Colonic mucosa (tissue), 4 donors: Measurements from ENCODE around the gene MACROD1. TPM values are rescaled to one million over a fixed set of nuclear protein-coding genes. Genes with fewer than 3 reads are reported as not detected.

Source experiments
- DNase-seq: peaks from one replicate; pipeline ENCODE4 v3.0.0-alpha.2; 2020
- H3K27ac ChIP-seq: fragments of 200-600 bp; one replicate; pipeline ENCODE4 v1.8.0; 2021
- H3K27me3 ChIP-seq: fragments of 200-600 bp; one replicate; pipeline ENCODE4 v1.8.0; 2021
- H3K36me3 ChIP-seq: fragments of 200-600 bp; one replicate; pipeline ENCODE4 v1.8.0; 2021
- H3K4me1 ChIP-seq: fragments of 200-600 bp; one replicate; pipeline ENCODE4 v1.8.0; 2021; ENCODE audit warnings: mild to moderate bottlenecking
- H3K4me3 ChIP-seq: fragments of 200-600 bp; one replicate; pipeline ENCODE4 v1.8.0; 2021
- H3K9ac ChIP-seq, 2 donors: one replicate each; pipeline ENCODE4 v1.7.0; 2013; ENCODE audit warnings: control low read depth in 2 of 2, low read depth in 2 of 2, low read length in 2 of 2
- H3K9me3 ChIP-seq: fragments of 200-600 bp; one replicate; pipeline ENCODE4 v1.8.0; 2021
- CTCF ChIP-seq: fragments of 200-600 bp; IDR thresholded peaks from one replicate; pipeline ENCODE4 v1.8.0; 2022; ENCODE audit warnings: antibody characterized with exemption, mild to moderate bottlenecking
- intact Hi-C: fragments of 100-400 bp; cut with DNase I; formaldehyde crosslinking; loops from one replicate; pipeline ENCODE4 v1.14.1; 2022
- total RNA-seq, 2 donors: library from RNA; stranded (reverse); fragmentation: NEBNext Ultra II Directional in 1 of 2; extraction: Animal tissue kit (Norgen Biotek cat#: 25700) in 1 of 2; gene quantifications; one replicate each; pipeline ENCODE4 v1.2.1, GENCODE V29; 2021
- donor health status: healthy.
- donor health status: DM: no; HTN: no; CAD: no.
- donor health status: DM: no; HTN: no; CAD: no.

The MACROD1 gene
- total RNA-seq, 2 donors from 2014 or later, result 18.6 to 22.9 TPM

DNA sequence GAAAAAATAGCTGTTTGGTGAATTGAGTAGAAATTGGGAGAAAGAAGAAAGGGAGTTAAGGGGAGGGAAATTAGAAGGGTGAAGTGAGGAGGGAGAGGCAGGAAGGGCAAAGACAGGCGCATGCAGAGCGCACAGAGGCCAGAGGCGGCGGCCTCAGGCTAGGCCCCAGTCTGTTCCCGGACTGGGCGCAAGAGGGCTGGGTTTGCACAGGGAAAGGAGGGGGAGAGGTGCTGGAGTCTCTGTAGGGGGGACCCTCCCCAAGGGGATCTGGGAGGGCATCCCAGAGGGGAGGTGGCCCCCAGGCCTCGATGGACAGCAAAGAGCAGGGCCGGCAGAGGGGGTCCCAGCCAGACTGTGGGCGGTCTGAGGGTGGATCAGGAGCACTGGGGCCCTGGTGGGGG is 131.5 kb downstream of the MACROD1 start:
- H3K9ac ChIP-seq, result no peak overlapping the region
- no peaks in the 10 kb centered on the region for H3K36me3 ChIP-seq
- H3K9me3 ChIP-seq, result no peaks in the 10 kb centered on the region
- peaks cover 31% of the 10 kb centered on the region for H3K27me3 ChIP-seq
- no peak overlapping the region for H3K4me3 ChIP-seq
- intact Hi-C loops, result no loop called here
- H3K27ac ChIP-seq, result no peak overlapping the region
- no peak for TF ChIP-seq CTCF
- H3K4me1 ChIP-seq, result peaks cover 6% of the 10 kb centered on the region
- DNase-seq, result no peak

DNA sequence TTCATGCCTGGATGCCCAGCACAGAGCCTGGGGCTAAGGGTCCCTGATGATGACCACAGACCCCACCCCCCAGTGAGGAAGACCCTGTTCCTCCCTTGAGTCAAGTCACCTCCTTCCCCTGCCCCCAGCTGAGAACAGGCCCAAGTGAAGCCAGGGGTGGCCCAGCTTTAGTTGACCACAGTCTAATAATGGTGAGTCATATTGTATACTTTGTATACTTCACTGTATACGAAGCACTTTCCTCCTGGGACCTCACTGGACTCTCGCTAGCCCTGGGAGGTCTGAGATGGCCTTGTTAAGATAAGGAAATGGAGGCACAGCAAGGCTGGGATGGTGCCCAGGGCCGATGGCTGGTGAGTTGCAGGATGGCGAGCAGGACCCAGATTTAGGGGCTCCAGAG is 133.9 kb downstream of the MACROD1 start:
- intact Hi-C loops, result no loop called here
- Histone ChIP-seq H3K9ac (no peak overlapping the region), H3K36me3 (no peaks in the 10 kb centered on the region), H3K9me3 (no peaks in the 10 kb centered on the region), H3K4me1 (peaks cover 6% of the 10 kb centered on the region), H3K4me3 (no peak overlapping the region), H3K27ac (no peak overlapping the region), H3K27me3 (peaks cover 25% of the 10 kb centered on the region)
- TF ChIP-seq CTCF, result no peak
- DNase-seq, result no peak

- Histone ChIP-seq H3K4me1 (no peaks in the 10 kb centered on the region), H3K27me3 (peaks cover 15% of the 10 kb centered on the region), H3K27ac (no peak overlapping the region), H3K9ac (no peak overlapping the region), H3K4me3 (no peak overlapping the region), H3K9me3 (no peaks in the 10 kb centered on the region), H3K36me3 (no peaks in the 10 kb centered on the region)
- TF ChIP-seq CTCF, result no peak
- intact Hi-C loops, result no loop called here
- no peak for DNase-seq
Observed at GRCh38 chr11:64031001-64031400, 134.9 kb downstream of the MACROD1 start.

- DNase-seq, result no peak
- no peaks in the 10 kb centered on the region for H3K4me1 ChIP-seq
- no peak overlapping the region for H3K9ac ChIP-seq
- no peak for TF ChIP-seq CTCF
- peaks cover 7% of the 10 kb centered on the region for H3K27me3 ChIP-seq
- no peaks in the 10 kb centered on the region for H3K9me3 ChIP-seq
- H3K27ac ChIP-seq, result no peak overlapping the region
- intact Hi-C loops, result no loop called here
- no peak overlapping the region for H3K4me3 ChIP-seq
- no peaks in the 10 kb centered on the region for H3K36me3 ChIP-seq
Observed at GRCh38 chr11:64029773-64030172, 136.1 kb downstream of the MACROD1 start.

GRCh38 chr11:64028398-64029115 is 137.4 kb downstream of the MACROD1 start:
- H3K27ac ChIP-seq, result no peak overlapping the region
- intact Hi-C loops, result no loop called here
- no peak overlapping the region for H3K4me3 ChIP-seq
- no peak for TF ChIP-seq CTCF
- no peaks in the 10 kb centered on the region for H3K4me1 ChIP-seq
- H3K36me3 ChIP-seq, result no peaks in the 10 kb centered on the region
- DNase-seq, result no peak
- no peak overlapping the region for H3K9ac ChIP-seq
- H3K27me3 ChIP-seq, result no peaks in the 10 kb centered on the region
- H3K9me3 ChIP-seq, result no peaks in the 10 kb centered on the region
